ENCODE measurements around the gene PES1. TPM values are rescaled to one million over a fixed set of nuclear protein-coding genes. Genes with fewer than 3 reads are reported as not detected.
"Not testable (repeated sequence)": the region's sequence is repeated elsewhere in the genome, so short reads cannot be mapped to it uniquely, and the experiment has no call there.

PES1 gene
- total RNA-seq = 10 to 100 TPM; 37.9 to 48.2 TPM
- long read RNA-seq, donor 1, transcript PES1-202 (15 exons, 2,295 nt) = major isoform, 9 of 24 reads
- long read RNA-seq, donor 1, partial matches to known transcripts = 10 of 24 reads
- long read RNA-seq, donor 1, other reads (novel, unspliced or antisense) = 4 of 24 reads
- long read RNA-seq, donor 2, transcript PES1-202 (15 exons, 2,295 nt) = major isoform, 37 of 73 reads
- long read RNA-seq, donor 2, partial matches to known transcripts = 21 of 73 reads
- long read RNA-seq, donor 2, other reads (novel, unspliced or antisense) = 14 of 73 reads

GRCh38 chr22:30591588-30592359 is at the start of gene PES1:
Gene PES1 (minus strand): TSS chr22:30591910. CDS start chr22:30591833, 77 bp downstream.
- intact Hi-C loops (cut with DNase I) = no loop called here
- DNase-seq (ENCODE audit: low spot score) = peak; percentile 98

- intact Hi-C loops (cut with DNase I) = no loop called here
- no peak for DNase-seq (ENCODE audit: low spot score)
Measured at GRCh38 chr22:30640839-30641430, 49.2 kb upstream of the PES1 start.

GRCh38 chr22:30640361-30640760 is 48.7 kb upstream of the PES1 start:
- intact Hi-C loops (cut with DNase I) = no loop called here
- no peak for DNase-seq (ENCODE audit: low spot score)

- no peak for DNase-seq (ENCODE audit: low spot score)
Measured at GRCh38 chr22:30637701-30638114, 46.0 kb upstream of the PES1 start.

GRCh38 chr22:30636226-30637077 is 44.7 kb upstream of the PES1 start:
- DNase-seq (ENCODE audit: low spot score) = peak; percentile 81
- intact Hi-C loops (cut with DNase I) = no loop called here

More at GRCh38 chr22:30637701-30638114, 46.0 kb upstream of the PES1 start:
- intact Hi-C loops (cut with DNase I) = no loop called here

GRCh38 chr22:30635273-30636225 is 43.8 kb upstream of the PES1 start, which contains the start of gene SLC35E4:
Gene SLC35E4 (plus strand): TSS chr22:30635781. CDS start chr22:30636451, 670 bp downstream.
- intact Hi-C loops (cut with DNase I) = no loop called here

GRCh38 chr22:30634471-30635233 is 42.9 kb upstream of the PES1 start:
- DNase-seq (ENCODE audit: low spot score) = peak; percentile 96
- intact Hi-C loops (cut with DNase I) = loop anchor here (1.0 to 5.0 kb wide), 2 partner anchors 120 to 123 kb away; no protein-coding TSS in a partner anchor

More at GRCh38 chr22:30635273-30636225, 43.8 kb upstream of the PES1 start, which contains the start of gene SLC35E4:
- peak; percentile 98 for DNase-seq (ENCODE audit: low spot score)

- intact Hi-C loops (cut with DNase I) = loop anchor here in 1 of 2 donors (5.0 kb wide), 1 partner anchor 126 kb away; no protein-coding TSS in a partner anchor
Measured at GRCh38 chr22:30631469-30631868, 39.8 kb upstream of the PES1 start.

GRCh38 chr22:30628491-30628890 is 36.8 kb upstream of the PES1 start:
- no peak for DNase-seq (ENCODE audit: low spot score)
- intact Hi-C loops (cut with DNase I) = no loop called here

More at GRCh38 chr22:30631469-30631868, 39.8 kb upstream of the PES1 start:
- DNase-seq (ENCODE audit: low spot score) = not testable (repeated sequence)

GRCh38 chr22:30627471-30627870 is 35.8 kb upstream of the PES1 start:
- DNase-seq (ENCODE audit: low spot score) = no peak
- intact Hi-C loops (cut with DNase I) = no loop called here

- DNase-seq (ENCODE audit: low spot score) = no peak
- intact Hi-C loops (cut with DNase I) = no loop called here
Measured at GRCh38 chr22:30626413-30626812, 34.7 kb upstream of the PES1 start.

GRCh38 chr22:30619909-30620308 is 28.2 kb upstream of the PES1 start:
- DNase-seq (ENCODE audit: low spot score); intact Hi-C loops (cut with DNase I): not testable (repeated sequence)

- DNase-seq (ENCODE audit: low spot score) = no peak
- intact Hi-C loops (cut with DNase I) = no loop called here
Measured at GRCh38 chr22:30617819-30618218, 26.1 kb upstream of the PES1 start.

GRCh38 chr22:30615543-30615954 is 23.8 kb upstream of the PES1 start:
- intact Hi-C loops (cut with DNase I) = no loop called here
- DNase-seq (ENCODE audit: low spot score) = no peak

- intact Hi-C loops (cut with DNase I) = no loop called here
Measured at GRCh38 chr22:30614879-30615278, 23.2 kb upstream of the PES1 start.

GRCh38 chr22:30614268-30614667 is 22.6 kb upstream of the PES1 start:
- intact Hi-C loops (cut with DNase I) = no loop called here

More at GRCh38 chr22:30614879-30615278, 23.2 kb upstream of the PES1 start:
- no peak for DNase-seq (ENCODE audit: low spot score)

GRCh38 chr22:30612789-30613188 is 21.1 kb upstream of the PES1 start:
- no peak for DNase-seq (ENCODE audit: low spot score)
- intact Hi-C loops (cut with DNase I) = no loop called here

More at GRCh38 chr22:30614268-30614667, 22.6 kb upstream of the PES1 start:
- peak; percentile 56 for DNase-seq (ENCODE audit: low spot score)

Measured in posterior vena cava (tissue), 2 donors.